H1 (cell line): ENCODE data around the gene CDCA7L. TPM values are rescaled to one million over a fixed set of nuclear protein-coding genes. Genes with fewer than 3 reads are reported as not detected.

ENCODE experiments used
- CEBPB ChIP-seq: IDR thresholded peaks from 2 replicates; pipeline ENCODE4 v1.6.1; 2012; ENCODE audit warnings: low read depth, low read length
- CTBP2 ChIP-seq: IDR thresholded peaks from 2 replicates; pipeline ENCODE4 v1.7.0; 2011; ENCODE audit warnings: borderline replicate concordance, mild to moderate bottlenecking, moderate library complexity, mixed read lengths, low read length; ENCODE audit not compliant: insufficient read depth, insufficient read length
- KDM1A ChIP-seq: fragments of 200-600, 300-600 bp; sonication (generic); IDR thresholded peaks from 2 replicates; pipeline ENCODE4 v1.7.1; 2016; ENCODE audit warnings: mild to moderate bottlenecking, low read length, borderline replicate concordance
- MAFK ChIP-seq: IDR thresholded peaks from 2 replicates; pipeline ENCODE4 v1.6.1; 2012; ENCODE audit warnings: low read depth, mild to moderate bottlenecking, improper control_type of control experiment, low read length
- TBP ChIP-seq: IDR thresholded peaks from 2 replicates; pipeline ENCODE4 v1.6.1; 2011; ENCODE audit warnings: low read depth, low read length, improper control_type of control experiment
- polyA plus RNA-seq, 7 experiments: library from polyadenylated mRNA; depleted of rRNA in 3 of 7; stranded (reverse) in 5 of 7; unstranded in 2 of 7; fragments of >200 nt in 5 of 7; fragments of 200-250 nt in 2 of 7; gene quantifications; 1 replicate in 5 of 7; 2 replicates in 1 of 7; 4 replicates in 1 of 7; pipeline versions ENCODE4 v1.2.1 to v1.2.3, GENCODE V29; 2011 to 2013; ENCODE audit warnings: missing spikeins in 2 of 7, mixed read lengths in 2 of 7
- total RNA-seq: library from RNA; stranded (reverse); fragmentation: NEBNext Ultra II Directional; extraction: Animal tissue kit (Norgen Biotek cat#: 25700); gene quantifications from 2 replicates; pipeline ENCODE4 v1.2.1, GENCODE V29; 2021
- TF ChIP-seq, protein P1 (sequence below): fragments of 300-600 bp; sonication (generic); IDR thresholded peaks from 2 replicates; pipeline ENCODE4 v1.7.1; 2012; ENCODE audit warnings: low read length, moderate library complexity, mild to moderate bottlenecking, inconsistent platforms; ENCODE audit not compliant: insufficient replicate concordance

The CDCA7L gene
- total and polyA plus RNA-seq, 2 of the 8 experiments (the other 6 are each of a cell fraction or from before 2014, with no cell fraction given), result 93.8 to 168 TPM

DNA sequence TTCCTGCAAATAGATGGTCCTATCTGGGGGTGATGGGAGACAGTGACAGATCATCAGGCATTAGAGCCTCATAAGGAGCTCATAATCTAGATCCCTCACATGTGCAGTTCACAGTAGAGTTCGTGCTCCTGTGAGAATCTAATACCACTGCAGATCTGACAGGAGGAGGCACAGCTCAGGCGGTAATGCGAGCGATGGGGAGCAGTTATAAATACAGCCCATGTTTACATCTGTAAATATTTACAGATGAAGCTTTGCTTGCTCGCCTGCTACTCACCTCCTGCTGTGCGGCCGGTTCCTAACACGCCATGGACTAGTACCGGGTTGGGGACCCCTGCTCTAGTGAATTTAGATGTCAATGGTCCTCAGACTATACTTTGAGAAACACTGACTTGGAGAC, 17.0 kb upstream of the CDCA7L start (continued):
- TF ChIP-seq, protein P1, sequence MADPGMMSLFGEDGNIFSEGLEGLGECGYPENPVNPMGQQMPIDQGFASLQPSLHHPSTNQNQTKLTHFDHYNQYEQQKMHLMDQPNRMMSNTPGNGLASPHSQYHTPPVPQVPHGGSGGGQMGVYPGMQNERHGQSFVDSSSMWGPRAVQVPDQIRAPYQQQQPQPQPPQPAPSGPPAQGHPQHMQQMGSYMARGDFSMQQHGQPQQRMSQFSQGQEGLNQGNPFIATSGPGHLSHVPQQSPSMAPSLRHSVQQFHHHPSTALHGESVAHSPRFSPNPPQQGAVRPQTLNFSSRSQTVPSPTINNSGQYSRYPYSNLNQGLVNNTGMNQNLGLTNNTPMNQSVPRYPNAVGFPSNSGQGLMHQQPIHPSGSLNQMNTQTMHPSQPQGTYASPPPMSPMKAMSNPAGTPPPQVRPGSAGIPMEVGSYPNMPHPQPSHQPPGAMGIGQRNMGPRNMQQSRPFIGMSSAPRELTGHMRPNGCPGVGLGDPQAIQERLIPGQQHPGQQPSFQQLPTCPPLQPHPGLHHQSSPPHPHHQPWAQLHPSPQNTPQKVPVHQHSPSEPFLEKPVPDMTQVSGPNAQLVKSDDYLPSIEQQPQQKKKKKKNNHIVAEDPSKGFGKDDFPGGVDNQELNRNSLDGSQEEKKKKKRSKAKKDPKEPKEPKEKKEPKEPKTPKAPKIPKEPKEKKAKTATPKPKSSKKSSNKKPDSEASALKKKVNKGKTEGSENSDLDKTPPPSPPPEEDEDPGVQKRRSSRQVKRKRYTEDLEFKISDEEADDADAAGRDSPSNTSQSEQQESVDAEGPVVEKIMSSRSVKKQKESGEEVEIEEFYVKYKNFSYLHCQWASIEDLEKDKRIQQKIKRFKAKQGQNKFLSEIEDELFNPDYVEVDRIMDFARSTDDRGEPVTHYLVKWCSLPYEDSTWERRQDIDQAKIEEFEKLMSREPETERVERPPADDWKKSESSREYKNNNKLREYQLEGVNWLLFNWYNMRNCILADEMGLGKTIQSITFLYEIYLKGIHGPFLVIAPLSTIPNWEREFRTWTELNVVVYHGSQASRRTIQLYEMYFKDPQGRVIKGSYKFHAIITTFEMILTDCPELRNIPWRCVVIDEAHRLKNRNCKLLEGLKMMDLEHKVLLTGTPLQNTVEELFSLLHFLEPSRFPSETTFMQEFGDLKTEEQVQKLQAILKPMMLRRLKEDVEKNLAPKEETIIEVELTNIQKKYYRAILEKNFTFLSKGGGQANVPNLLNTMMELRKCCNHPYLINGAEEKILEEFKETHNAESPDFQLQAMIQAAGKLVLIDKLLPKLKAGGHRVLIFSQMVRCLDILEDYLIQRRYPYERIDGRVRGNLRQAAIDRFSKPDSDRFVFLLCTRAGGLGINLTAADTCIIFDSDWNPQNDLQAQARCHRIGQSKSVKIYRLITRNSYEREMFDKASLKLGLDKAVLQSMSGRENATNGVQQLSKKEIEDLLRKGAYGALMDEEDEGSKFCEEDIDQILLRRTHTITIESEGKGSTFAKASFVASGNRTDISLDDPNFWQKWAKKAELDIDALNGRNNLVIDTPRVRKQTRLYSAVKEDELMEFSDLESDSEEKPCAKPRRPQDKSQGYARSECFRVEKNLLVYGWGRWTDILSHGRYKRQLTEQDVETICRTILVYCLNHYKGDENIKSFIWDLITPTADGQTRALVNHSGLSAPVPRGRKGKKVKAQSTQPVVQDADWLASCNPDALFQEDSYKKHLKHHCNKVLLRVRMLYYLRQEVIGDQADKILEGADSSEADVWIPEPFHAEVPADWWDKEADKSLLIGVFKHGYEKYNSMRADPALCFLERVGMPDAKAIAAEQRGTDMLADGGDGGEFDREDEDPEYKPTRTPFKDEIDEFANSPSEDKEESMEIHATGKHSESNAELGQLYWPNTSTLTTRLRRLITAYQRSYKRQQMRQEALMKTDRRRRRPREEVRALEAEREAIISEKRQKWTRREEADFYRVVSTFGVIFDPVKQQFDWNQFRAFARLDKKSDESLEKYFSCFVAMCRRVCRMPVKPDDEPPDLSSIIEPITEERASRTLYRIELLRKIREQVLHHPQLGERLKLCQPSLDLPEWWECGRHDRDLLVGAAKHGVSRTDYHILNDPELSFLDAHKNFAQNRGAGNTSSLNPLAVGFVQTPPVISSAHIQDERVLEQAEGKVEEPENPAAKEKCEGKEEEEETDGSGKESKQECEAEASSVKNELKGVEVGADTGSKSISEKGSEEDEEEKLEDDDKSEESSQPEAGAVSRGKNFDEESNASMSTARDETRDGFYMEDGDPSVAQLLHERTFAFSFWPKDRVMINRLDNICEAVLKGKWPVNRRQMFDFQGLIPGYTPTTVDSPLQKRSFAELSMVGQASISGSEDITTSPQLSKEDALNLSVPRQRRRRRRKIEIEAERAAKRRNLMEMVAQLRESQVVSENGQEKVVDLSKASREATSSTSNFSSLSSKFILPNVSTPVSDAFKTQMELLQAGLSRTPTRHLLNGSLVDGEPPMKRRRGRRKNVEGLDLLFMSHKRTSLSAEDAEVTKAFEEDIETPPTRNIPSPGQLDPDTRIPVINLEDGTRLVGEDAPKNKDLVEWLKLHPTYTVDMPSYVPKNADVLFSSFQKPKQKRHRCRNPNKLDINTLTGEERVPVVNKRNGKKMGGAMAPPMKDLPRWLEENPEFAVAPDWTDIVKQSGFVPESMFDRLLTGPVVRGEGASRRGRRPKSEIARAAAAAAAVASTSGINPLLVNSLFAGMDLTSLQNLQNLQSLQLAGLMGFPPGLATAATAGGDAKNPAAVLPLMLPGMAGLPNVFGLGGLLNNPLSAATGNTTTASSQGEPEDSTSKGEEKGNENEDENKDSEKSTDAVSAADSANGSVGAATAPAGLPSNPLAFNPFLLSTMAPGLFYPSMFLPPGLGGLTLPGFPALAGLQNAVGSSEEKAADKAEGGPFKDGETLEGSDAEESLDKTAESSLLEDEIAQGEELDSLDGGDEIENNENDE, result no peak
- TF ChIP-seq TBP (no peak), CTBP2 (no peak), CEBPB (no peak), MAFK (no peak), KDM1A (no peak)
